AG08396 (cell line): ENCODE results near the gene DIO3.

Experiments used
- DNase-seq: peaks from one replicate; pipeline ENCODE4 v3.0.0; 2012; ENCODE audit warnings: low spot score, mixed read lengths

Gene DIO3

DNA sequence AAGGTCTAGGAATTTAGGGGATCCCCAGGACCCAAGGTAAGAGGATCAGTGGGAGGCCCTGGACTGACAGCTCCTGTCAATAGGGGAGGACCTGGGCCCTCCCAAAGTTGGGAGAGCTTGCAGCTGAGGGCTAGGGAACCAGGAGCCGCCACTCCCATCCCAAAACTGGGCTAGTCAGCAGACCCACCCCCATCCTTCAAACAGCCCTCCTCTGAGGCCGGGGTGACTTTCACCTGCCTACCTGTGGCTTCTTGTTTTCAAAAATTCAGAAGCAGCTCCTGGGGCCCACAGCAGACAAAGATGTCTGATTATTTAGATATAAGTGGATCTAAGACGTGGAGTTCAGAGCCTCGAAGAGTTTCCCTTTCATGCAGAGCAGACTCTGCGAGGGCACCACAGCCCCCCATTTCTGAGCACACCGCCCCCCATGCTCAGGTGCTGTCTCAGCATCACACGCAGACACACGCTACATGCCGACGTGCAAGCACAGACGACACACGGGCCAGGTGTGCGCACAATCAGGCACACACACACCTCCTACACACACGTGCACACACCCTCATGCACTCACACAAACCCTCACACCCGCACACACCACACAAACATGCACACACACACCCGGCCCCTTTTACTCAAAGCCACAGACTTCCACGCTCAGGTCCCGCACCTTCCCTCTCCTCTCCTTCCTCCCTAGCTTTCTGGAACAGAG lies 21.9 kb downstream of the DIO3 start:
- no peak for DNase-seq

DNA sequence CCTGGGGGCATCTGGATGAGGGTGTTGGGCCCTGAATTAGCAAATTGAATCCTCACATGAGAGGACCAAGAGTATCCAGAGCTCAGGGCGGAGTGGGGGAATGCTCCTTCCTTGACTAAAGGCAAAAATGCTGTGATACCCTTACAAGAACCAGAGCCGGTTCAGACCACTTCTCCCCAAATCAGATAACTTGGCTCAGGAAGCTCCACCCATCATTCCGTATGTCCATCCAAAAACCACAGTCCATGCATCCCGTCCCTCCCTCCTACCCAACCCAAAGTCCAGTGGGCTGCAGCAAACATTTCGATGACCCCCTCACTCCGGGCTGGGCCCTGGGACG lies 22.4 kb downstream of the DIO3 start:
- no peak for DNase-seq

GRCh38 chr14:101584055-101584859 lies 23.0 kb downstream of the DIO3 start:
- DNase-seq: no peak

DNA sequence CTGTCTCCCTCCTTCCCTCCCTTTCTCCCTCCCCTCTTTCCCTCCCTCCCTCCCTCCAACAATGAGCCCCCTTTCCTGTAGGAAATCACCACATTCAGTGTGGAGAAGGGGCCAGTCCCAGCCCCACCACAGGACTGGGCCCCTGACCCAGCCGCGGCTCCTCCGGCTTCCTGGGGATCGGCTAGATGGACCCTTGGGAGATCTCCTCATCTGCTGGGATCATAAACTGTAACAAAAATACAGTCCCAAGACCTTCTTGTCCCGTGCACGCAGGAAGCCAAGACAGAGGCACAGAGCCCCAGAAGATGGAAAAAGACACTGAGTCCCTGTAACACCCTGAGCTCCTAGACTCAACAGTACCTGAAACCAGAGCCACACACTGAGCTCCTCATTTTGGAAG lies 23.9 kb downstream of the DIO3 start:
- no peak for DNase-seq

GRCh38 chr14:101586531-101587430 lies 25.5 kb downstream of the DIO3 start:
- no peak for DNase-seq

DNA sequence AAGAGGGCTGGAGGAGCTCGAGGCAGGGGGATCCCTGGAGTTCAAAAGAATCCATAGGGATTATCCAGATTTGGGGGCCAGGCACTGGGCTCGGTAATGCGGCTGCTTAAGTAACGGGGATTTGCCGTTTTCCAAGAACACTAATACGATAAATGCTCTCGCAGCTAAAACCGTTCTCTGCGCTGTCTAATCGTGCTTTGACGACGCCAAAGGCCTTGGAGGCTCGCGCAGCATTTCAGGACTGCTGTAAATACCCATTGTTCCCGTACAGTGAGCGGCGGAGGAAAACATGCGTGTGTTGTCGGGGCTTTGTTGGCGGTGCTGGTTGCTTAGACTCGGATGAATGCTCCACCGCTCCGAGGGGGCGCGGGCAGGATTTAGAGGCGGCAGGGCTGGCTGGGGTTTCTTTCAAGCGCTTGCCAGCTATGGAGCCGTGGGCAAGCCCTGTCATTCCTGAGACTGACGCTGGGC lies 26.2 kb downstream of the DIO3 start:
- no peak for DNase-seq

GRCh38 chr14:101588286-101588975 lies 27.1 kb downstream of the DIO3 start:
- no peak for DNase-seq

- DNase-seq: no peak
These were observed 27.7 kb downstream of the DIO3 start for GRCh38 chr14:101588990-101589389.

DNA sequence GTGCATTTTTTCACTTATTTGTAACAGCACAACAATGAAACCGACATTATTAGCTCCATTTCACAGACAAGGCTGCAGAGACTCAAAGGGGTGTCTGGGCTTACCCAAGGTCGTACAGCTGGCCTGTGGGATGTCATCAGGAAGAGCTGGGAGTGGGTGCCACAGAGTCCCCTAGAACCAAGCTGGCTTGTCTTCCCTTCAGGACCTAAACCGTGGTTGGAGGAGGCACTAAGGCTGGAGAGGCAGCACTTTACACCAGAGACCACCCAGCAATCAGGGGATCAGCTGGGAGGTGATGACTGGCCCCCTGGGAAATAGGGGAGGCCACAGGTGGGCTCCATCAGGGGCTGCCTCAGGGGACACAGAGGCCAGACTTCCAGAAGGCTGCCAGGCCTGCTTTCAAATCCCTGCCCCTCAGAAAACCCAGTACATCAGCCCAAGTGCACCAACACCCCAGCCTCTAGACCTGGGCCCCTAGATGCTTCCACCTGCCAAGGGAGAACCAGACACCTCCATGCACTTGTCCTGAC lies 28.3 kb downstream of the DIO3 start:
- DNase-seq: no peak

DNA sequence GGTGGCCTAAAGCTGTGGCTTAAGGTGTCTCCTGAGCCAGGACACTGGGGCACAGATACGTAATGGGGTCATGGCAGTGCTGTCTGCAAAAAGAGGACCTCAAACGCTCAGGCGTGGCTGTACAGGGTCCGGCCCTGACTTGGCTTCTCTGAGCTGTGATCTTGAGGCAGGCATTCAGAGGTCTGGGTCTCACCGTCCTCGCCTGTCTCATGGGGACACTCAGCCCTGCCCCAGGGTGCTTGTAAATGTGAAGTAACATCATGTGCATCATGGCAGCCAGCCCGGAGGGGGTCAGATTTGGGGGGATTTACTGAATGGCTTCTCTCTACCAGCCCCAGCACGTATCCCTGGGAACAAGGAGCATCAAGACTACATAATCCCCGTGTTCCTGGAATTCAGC lies 28.8 kb downstream of the DIO3 start:
- no peak for DNase-seq

DNA sequence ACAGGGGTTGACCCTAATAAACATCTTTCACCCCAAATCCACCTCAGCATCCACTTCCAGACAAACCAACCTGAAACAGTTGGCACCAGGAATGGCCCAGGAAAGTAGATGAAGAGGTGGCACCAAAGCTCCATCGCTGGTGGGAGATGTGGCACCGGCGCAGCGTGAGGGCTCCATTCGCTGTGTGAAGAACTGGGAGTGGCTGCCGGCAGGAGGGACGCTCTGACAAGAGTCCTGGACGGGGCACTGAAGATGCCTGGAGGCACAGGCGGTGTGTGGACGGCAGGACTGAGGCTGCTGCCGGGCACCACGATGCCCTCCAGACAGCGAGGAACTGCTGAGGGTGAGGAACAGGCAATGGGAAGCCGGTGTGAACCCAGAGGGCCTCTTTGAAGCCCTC lies 29.3 kb downstream of the DIO3 start:
- DNase-seq: no peak

DNA sequence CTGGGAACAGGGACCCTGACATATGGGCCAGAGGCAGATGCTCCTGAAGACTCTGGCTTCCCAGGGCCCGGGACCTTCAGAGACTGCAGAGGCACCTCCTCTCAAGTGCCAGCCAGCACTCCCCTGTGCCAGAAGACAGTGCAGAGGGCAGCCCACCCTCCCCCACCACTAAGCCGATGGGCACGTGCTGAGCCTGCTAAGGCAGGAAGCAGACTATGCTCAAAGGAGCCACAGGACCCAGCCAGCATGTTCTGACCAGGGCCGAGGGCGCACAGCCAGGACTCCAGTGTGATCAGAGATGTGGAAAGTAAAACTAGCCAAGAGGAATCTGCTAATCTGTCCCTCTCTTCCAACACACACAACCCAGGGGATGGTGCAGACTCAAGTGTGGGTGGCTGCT lies 29.8 kb downstream of the DIO3 start:
- DNase-seq: no peak

- no peak for DNase-seq
These were observed 30.3 kb downstream of the DIO3 start for GRCh38 chr14:101591582-101591981.

DNA sequence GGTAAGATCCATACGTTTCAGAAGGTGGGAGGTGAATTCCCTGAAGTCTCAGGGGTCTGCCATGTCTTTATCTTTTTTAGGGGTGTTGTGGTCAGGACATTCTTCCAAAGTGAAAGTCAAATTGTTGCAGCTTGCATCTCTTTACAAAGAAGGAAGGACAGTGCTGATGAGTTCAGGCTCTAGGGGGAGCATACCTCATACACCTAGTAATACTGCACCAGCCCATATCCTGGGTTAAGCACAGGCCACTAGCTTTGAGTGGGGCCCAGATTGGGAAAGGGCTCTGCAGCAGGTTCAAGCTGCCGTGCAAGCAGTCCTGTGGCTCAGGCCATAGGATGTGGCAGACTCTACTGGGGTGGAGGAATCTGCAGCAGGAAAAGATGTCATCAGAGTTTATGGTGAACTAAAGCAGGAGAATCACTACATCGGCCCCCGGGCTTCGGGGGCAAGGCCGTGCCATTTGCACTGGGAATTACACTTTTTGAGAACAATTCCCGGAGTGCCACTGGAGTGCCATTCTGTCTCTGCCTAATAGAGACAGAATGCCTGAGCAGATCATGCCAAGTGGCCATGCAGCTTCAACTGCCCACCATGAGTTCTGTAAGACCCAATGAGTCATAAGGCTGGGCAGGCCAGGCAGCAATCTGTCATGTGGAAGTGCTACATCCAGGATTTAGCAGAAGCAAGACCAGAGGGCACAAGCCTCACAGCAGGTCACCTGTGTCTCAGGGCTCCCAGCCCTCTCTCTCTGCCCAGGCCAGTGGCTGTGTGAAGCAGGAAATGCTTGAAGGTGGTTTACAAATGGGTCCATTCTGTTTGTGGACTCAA lies 32.3 kb downstream of the DIO3 start:
- no peak for DNase-seq

GRCh38 chr14:101594511-101595148 lies 33.3 kb downstream of the DIO3 start:
- DNase-seq: no peak

DNA sequence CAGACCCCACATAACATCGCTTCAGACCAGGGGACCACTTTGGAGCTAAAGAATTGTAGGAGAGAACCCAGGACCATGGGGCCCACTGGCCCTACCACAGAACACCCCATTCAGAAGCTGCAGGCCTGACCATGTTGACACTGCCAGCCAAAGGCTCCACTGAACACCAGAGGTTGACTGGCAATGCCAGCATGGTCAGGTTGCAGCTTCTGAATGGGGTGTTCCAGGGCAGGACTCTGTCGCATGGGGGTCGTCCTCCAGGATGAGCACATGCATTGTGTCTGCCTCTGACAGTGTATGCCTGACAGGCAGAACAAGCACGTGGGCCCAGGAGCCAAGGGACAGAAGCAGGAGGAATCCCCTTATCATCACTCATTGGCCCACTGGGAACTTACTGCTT lies 34.1 kb downstream of the DIO3 start:
- no peak for DNase-seq

GRCh38 chr14:101595887-101596721 lies 34.8 kb downstream of the DIO3 start:
- no peak for DNase-seq

DNA sequence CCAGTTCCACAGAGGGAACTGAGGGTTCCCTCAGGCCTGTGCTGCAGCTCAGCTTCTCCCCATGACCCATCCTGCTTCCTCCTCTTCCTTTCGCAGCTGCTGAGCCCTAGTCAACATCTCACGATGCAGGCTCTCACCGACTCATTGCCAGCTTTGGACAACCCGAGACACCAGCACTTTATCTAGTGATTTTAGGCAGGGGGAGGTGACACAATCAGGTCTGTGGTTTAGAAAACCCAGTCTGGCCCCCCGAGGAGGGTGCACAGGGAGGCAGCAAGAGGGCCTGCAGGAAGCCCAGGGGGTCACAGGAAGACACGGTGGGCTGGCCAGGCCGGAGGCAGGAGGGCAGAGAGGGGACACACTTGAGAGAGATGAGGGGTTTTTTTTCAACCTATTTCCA lies 35.4 kb downstream of the DIO3 start:
- DNase-seq: no peak

- DNase-seq: no peak
These were observed 36.9 kb downstream of the DIO3 start for GRCh38 chr14:101598159-101598558.
